GM18868 (cell line): ENCODE measurements around the gene SERTM1.

Experiments used
- ATAC-seq: cut with Tn5 transposase; IDR thresholded peaks from one replicate; pipeline ENCODE4 v1.9.1; 2021; ENCODE audit warnings: mild to moderate bottlenecking, moderate library complexity; ENCODE audit not compliant: unreplicated experiment

SERTM1 gene

DNA sequence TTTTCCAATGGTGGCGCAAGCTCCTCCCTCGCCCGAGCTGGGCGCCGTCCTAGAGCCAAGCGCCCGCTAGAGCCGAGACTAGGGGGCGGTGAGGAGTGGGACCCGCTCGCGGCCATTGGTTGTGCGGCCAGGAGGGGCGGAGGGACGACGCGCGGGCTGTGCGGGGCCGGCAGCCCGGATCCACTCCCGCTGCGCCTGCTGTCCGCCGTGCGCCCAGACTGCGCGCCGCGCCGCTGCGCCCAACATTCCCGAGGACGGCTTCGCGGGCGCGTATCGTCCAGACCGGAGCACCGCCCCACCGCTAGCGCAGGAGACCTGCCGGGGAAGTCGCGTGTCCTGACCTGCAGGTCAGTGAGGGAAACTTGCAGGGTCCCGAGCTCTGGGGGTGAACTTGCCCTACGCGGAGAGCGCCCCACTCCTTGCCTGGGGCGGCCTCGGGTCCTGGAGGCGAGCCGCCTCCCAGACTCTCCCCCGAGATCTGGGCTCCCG, at the start of gene SERTM1:
TSS of gene SERTM1 (plus strand) at position 183 of the 489 bp plus-strand sequence. CDS start 21,059 bp downstream, outside the sequence.
- no peak for ATAC-seq

DNA sequence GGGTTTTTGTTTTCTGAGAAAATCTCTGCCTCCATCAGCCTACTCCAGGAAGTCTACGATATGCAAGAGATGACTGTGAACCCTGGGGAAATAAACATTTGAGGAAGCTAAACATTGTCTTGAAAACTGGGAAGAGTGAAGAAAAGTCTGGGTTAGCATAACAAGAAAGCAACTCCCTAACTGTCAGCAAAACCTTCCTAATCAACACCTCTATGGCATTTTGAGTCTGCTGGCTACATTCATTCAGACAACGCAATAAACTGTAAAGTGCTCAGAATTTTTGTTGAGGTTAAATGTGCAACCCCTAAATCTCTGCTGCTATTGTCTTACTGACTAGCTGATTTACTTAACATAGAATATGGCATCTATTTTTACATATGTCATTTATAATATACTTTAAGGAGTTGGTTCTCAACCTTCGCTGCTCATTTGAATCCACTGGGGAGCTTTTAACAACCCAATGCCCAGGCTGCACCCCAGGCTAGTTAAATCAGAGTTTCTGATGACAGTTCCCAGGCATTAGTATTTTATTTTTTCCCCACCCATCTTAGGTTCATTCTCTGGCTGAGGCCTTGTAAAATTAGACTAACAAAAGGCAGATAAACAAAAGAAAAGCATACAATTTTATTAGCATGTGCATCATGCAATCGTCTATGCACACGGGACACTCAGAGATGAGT, 45.3 kb upstream of the SERTM1 start:
- no peak for ATAC-seq

DNA sequence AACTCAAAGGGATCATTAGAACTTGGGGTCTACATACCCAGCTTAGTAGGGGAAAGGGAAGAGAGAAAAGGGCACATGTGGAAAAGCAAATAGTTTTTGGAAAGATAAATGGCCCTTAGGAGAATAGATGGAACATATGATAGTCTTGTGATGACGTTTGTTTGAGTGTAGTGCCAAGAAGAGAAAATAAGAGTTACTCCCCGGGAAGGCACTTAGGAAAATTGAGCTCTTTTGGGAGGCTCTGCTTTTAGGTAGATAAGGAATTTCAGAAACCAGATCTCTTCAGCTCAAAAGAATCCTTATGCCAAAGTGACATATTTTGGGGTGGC, 44.8 kb upstream of the SERTM1 start:
- ATAC-seq: no peak

DNA sequence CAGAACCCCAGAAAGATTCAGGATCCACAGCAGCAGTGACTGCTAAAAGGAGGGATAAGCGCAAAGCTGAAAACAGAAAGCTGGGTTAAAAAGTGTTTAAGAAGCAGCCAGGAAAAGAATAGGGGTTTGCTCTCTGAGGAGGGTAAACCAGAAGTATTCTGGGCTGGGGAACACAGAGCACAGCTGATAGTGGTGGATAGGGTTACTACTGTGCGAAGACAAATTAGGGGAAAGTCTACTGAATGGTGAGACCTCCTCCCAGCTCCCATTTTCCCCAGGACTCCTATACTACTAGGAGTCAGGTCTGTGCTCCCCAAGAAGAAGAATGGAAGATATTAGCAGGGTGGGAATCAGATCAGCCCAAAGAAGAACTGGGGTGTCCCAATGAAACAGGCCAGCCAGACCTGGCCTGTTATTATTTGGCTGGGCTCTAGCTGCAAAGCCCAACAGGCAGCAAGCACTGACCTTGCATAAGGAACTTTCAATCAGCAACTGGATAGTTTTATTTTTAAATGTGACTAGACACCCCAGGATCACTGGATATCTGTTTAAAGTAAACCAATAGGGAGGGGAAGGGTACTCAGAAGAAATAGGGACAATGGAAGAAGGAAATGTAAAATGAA, 43.5 kb upstream of the SERTM1 start:
- ATAC-seq: no peak

DNA sequence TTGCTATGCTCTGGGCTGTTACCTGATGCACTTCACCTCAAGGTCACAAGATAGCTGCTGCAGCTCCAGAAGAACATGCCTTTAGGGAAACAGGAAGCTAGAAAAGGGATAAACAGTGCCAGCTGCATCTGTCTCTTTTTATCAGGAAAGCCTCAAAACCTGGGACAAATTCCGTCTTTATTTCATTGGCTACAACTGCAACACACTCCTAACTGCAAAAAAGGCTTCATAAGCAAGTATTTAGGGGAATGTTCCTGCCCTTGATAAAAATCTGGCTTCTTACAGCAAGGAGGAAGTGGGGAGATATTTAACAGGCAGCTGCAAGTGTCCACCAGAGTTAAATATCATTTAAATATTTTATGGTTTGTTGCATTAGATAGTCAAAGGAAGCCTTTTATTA, 34.2 kb upstream of the SERTM1 start:
- no peak for ATAC-seq

DNA sequence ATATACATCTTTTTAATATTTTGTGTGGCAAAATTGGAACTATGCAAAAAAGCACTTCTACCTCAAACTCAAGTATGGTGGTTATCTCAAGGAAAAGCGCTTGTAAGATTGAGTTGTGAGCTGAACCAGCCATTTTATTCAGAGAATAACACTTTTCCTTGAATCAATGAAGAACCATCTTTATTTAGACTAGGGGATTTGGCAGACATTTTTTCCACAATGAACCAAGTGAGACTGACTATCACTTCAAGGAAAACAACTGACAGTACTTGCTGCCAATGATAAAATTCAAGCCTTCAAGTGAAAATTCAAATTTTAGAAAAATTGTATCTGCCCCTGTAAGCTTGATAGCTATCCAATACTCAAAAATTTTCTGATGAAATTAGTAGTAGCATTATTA, 23.2 kb upstream of the SERTM1 start:
- no peak for ATAC-seq

DNA sequence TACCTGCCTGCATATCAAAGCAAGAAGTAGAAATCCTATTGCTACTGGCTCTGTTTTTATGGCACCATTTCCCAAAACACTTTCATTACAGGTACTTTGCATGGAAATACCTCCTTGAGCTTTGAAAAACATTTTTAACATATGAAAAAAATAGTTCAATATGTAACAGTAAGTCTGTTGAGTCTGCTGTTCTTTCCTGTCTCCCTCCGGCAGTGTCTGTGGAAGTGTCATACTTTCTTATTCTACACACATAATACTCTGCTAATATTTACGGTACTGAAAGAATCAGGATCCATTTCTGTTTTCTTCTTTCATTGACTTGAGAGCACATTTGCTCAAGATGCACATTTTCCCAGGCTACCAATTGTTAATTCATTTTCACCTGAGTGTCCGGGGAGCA, 8.2 kb upstream of the SERTM1 start:
- ATAC-seq: no peak

DNA sequence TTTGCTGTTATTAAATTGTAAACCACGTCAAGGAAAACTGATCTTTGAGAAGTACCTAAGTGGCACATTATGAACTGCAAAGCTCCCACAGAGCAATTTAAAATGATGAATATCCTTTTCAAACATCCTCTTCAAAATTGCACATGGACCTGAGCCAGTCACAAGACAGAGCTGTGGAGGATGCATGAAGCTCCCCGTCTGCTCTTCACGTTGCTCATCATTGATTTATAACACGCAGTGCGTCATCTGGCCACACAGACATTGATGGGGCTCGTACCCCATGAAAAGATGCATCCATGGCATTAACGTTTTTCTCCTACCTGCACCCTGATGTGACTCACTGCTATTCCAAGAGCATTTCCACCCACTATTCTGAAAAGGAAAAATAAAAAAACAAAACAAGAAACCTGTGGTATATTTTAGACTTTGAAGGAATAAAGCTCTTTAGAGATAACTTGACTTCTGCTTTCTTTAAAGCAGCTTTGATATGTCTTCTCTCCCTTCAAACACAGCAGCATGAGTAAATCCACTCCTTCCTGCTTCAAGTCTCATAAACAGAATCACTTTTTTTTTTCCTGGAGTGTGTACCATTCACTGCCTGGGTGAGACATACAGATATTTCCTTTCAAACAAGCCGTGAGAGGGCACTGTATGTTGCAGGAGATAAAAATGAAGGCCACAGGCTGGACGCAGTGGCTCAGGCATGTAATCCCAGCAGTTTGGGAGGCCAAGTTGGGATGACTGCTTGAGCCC, 7.2 kb upstream of the SERTM1 start:
- no peak for ATAC-seq

DNA sequence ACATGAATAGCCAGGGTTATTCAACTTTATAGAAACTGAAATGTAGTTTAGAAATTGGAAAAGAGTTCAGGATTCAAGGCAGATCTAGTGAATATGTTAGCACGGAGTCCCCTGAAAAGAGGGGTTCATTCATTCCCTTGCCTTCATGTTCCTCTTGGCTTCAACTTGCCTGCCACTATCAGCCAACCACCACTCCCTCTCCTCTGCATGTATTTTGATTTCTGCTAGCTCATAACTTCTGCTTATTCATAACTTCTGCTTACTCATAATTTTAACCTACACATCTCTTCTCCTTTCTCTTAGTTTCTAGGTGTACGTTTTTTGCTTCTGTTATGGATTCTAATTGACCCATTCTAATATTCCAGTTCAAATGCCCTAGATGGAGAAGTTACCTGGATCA, 5.5 kb upstream of the SERTM1 start:
- ATAC-seq: no peak

DNA sequence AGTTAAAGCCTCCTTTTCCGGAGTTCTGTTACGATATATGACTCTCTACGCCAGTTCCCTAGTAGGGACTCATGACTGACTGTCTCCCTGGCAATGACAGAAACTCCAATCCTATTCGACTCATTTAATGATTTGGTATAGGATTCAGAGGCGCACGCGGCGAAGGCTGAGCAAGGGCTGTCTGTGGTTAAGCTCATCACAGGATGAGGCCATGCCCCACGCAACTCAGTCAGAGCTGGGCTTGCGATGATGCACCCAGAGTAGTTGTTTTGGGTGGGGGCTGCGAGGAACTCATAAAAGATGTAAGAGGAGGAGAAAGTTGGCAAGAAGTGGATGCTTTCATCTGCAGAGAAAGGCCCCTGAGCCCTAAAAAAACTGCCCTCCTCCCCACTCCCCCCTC, 468 bp upstream of the SERTM1 start:
- no peak for ATAC-seq

DNA sequence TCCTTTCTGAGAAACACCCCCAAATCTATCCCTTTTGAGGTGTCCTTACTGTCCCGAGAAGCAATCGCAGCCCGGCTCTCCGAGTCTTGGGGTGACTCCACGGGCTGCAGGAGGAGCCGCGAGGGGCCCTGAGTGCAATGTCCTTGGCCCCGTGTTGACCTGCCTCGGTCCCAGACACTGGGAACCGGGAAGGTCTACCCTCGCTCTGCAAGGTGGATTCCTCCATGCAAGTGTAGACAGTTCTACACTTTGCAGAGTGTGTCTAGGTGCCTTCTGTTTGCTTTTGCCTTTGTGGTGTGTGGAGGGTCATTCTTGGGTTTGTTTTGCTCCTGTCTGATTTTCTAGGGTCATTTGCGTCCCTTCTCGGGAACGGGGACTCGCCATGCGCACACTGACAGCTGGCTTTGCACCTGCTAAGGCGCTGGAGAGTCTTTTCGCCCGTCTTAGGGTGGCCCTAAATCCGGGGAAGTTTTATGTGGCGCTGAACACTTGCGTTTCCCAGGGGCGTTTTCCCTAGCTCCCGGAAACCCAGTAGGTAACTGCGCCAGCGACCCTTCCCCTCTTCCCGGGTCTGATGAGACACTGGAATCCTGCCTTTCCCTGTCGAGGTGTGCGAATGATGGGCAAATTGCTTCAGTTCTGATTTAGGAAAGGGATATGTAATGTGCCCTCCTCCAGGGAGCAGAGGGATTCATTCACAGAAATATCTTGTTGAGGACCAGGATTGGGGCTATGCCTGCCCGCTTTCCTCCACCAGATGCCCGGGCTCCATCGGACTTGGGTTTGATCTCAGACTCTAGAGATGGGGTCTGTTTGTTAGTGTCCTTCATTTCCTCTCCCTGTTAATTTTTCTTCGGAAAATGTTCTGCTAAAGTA, 755 bp downstream of the SERTM1 start:
- no peak for ATAC-seq

DNA sequence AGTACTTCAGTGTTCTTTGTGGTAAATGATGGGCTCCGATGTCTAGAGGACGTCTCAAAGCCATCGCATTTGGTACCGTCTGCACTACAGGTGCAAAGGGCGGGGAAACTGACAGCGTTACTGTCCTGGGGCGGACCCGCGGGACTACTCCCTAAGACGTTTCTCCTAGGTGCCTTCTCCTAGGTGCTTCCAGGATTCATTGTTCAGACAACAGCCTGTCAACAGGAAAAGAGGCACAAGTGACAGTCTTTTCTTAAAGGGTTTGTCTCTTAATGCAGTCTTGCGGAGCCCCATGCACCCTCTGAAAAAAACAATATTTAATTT, 1.4 kb downstream of the SERTM1 start:
- no peak for ATAC-seq

DNA sequence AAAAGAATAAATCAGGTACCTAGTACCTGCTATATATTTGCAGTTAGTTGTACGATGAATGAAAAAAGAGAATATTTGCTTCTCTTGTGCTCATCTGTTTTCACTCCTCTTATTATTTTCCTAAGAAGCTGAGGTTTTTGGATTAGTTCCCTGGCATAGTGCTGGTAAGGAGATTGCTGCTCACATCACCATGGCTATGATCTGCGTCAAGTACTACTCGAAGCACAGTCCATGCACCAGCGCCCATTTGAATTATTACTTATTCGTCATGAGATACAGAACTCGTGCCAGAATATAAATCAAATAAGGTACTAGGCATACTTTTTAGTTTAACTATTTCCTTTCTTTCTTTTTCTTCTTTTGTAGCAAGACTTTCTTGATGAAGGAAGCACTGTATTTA, 7.1 kb downstream of the SERTM1 start:
- no peak for ATAC-seq

DNA sequence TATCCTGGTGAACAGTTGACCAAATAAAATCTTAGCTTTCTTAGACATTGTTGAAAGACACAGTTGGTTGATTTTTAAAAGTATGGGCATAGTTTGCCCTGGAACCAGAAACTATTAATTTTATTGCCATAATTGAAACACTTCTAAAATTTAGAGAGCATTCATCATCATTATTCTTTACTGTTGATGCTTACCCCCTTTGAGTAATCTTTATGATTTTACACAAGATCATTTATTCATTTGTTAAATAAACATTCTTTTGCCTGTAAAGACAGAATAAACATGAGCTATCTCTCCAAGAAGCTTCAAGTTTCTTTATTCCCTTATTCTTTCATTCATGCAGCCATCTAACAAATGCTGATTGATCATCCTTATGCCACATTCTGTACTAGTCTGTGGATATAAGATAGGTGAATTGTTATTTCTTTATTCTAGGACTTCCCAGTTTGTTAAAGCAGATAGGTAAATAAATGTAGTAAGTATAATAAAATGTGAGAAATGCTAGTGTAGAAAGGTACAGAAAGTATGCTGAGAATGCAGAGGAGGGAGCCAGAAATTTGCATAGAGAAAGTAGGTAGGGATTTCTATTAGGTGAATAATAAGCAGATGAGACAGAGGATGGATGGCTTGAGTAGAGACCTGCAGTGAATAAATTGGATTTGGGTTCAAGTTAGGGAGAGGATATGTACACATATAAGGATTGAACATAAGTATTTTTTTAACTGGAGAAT, 8.2 kb downstream of the SERTM1 start:
- ATAC-seq: no peak

DNA sequence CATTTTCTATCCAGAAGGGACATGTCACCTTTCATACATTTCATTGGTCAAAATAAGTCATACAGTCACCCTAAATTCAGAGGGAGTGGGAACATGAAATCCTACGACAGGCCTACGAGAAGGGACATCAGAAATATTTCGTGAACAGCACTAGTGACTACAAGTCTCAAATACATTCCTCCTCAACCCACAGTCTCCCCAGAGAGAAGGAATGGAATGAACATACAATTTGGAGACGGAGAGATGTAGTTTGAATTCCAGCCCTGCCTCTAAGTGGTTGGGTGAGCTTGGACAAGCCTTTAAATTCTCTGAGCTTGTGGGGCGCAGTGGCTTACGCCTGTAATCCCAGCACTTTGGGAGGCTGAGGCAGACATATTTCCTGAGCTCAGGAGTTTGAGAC, 9.9 kb downstream of the SERTM1 start:
- ATAC-seq: no peak

DNA sequence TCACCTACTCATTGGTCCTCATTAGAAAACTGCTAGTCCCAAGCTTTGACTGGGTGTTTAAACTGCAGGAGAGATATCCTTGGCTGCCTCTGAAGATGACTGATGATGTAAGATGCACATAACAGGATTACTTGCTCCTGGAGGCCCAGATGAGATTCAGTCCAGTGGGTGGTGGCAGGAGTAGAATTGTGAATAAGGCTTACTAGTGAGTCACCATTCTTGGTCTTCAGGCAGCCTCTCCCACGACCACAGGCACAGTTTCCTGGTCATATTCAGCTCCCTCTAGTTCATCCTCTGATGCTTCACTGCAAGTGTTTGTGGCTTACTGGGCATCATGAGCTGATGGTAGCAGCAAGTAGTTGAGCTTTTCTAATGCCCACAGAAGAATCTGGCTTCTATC, 12.1 kb downstream of the SERTM1 start:
- no peak for ATAC-seq

DNA sequence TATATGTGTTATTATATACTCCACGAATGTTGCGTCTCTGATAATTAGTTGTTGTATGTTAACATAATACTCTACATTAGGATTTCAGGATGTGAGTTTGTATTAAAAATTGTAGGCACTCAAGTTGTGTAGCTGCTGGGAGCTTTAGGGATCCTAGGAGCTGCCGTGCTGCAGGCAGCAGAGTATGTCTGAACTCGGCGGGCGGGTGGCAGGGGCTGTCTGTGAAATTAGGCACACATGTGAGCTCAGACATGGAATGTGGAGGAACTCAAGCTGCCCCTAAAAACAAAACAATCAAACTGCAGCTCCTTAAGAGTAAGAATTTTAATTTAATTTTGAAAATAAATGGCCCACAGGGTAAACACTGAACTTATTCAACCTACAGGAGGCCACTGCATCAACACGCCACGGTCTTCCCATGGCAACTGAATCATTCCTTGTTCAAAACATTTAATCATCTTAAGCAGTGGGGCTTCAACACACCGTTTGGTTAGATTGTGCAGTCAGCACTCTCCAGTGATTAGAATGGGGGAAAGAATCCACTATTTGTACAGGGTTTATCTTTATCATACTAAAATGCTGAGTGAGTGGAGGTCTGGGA, 22.7 kb downstream of the SERTM1 start:
- no peak for ATAC-seq

DNA sequence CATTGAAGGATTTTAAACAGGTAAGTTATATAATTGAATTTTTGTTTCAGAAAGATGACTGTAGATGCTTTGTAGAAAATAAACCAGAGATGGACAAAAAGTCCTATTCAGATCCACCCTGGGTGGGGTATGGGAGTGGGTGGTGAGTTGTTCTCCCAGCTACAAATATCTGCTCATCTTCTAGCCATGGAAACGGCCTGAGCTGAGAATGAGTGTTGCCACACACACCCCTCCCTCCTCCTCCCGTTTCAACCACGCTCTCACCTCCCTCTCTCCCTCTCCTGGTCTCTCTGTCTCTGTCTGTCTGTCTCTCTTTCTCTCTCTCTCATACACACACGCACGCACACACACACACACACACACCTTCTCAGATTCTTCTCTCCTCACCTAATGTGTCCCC, 26.4 kb downstream of the SERTM1 start:
- ATAC-seq: no peak

DNA sequence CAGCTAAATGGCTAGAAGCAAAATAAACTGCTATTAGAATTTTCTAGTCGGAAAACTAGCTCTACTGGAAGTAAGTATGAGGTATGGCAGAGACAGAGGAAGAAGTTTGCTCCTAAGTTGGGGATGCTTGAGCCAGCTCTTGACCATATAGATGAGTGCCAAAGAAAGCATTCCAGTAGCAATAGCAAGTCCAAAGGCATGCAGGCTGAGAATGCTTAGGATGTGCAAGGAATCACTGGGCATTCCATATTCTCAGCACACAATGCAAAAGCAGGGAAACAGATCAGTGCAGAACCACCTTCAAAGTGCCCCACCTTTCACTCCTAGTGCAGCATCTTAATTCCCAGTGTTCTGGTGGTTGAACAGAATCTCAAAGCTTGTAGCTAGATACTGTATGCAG, 32.9 kb downstream of the SERTM1 start:
- no peak for ATAC-seq

DNA sequence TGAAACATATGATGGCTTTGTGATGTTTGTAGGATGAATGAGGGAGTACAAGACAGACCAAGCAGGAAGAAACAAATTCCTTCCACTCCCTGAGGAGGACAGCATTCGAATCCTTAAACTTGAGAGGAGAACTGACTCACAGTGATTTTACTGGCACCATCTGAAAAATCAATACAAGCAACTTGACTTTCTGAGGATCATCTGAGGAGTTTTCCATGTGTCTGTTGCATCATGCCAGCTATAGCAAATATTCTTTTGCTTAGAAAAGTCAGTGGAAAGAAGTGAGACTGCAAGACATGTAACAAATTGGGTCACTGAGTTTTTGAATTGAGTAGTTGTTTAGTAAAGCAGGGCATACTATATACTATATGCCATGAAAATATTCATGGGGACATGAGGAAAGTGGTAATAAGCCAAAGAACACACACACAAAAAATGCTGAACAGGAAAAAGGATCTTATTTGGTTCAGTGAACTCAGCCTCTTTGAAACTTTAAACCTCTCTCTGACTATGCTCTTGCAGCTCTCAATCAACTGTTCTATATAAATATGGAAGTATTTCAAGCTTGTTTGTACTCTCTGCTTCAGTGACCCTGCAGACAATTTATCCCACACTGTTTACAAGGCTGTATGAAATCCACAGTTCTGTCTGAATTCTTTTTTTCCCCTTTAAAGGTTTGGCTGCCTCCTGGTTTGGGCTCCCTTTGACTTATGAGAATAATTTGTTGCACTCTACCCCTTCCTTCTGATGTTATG, 35.5 kb downstream of the SERTM1 start:
- no peak for ATAC-seq
